HepG2 (cell line): ENCODE results near the gene PALM3. TPM values are rescaled to one million over a fixed set of nuclear protein-coding genes. Genes with fewer than 3 reads are reported as not detected.

Experiments used
- AKAP8 ChIP-seq: sonication (generic); formaldehyde crosslinking; IDR thresholded peaks from 2 replicates; pipeline ENCODE4 v1.5.1; 2020; ENCODE audit warnings: mild to moderate bottlenecking, missing genetic modification reagents
- ARNTL ChIP-seq: sonication (generic); formaldehyde crosslinking; IDR thresholded peaks from 2 replicates; pipeline ENCODE4 v1.4.0; 2020; ENCODE audit warnings: mild to moderate bottlenecking, missing genetic modification reagents
- CC2D1A ChIP-seq: sonication (generic); formaldehyde crosslinking; IDR thresholded peaks from 2 replicates; pipeline ENCODE4 v1.8.1; 2023; ENCODE audit warnings: mild to moderate bottlenecking, missing genetic modification reagents
- CHD4 ChIP-seq: fragments of 200-600 bp; sonication (generic); IDR thresholded peaks from 2 replicates; pipeline ENCODE4 v1.7.0; 2017; ENCODE audit warnings: mild to moderate bottlenecking, low read length, borderline replicate concordance
- ERF ChIP-seq: IDR thresholded peaks from 2 replicates; pipeline ENCODE4 v1.6.1; 2018; ENCODE audit warnings: missing biosample characterization, missing genetic modification reagents
- FOSL2 ChIP-seq: sonication (generic); formaldehyde crosslinking; IDR thresholded peaks from 2 replicates; pipeline ENCODE4 v1.4.0; 2020; ENCODE audit warnings: missing genetic modification reagents
- GABPA ChIP-seq, 2 experiments: IDR thresholded peaks; 2 replicates each; pipeline ENCODE4 v1.6.1; 2011 to 2016; ENCODE audit warnings: low read depth in 2 of 2, low read length in 1 of 2, missing biosample characterization in 1 of 2, missing genetic modification characterization in 1 of 2
- GTF3A ChIP-seq: sonication (generic); formaldehyde crosslinking; conservative IDR thresholded peaks from 2 replicates; pipeline ENCODE4 v1.4.0; 2020; ENCODE audit warnings: mild to moderate bottlenecking, missing genetic modification reagents
- HDAC1 ChIP-seq: sonication (generic); formaldehyde crosslinking; IDR thresholded peaks from 2 replicates; pipeline ENCODE4 v1.5.1; 2020; ENCODE audit warnings: mild to moderate bottlenecking, missing genetic modification reagents
- IRX3 ChIP-seq: sonication (generic); formaldehyde crosslinking; IDR thresholded peaks from 2 replicates; pipeline ENCODE4 v1.8.1; 2023; ENCODE audit warnings: mild to moderate bottlenecking, low read depth, missing genetic modification reagents, borderline replicate concordance
- KDM2A ChIP-seq: sonication (generic); formaldehyde crosslinking; IDR thresholded peaks from 2 replicates; pipeline ENCODE4 v1.4.0; 2020; ENCODE audit warnings: low read depth, missing genetic modification reagents, borderline replicate concordance
- NCOR1 ChIP-seq: fragments of 200-600 bp; sonication (generic); IDR thresholded peaks from 2 replicates; pipeline ENCODE4 v1.7.0; 2017; ENCODE audit warnings: antibody characterized with exemption, low read length, borderline replicate concordance
- NFIC ChIP-seq: IDR thresholded peaks from 2 replicates; pipeline ENCODE4 v1.6.1; 2012; ENCODE audit warnings: mild to moderate bottlenecking, low read length, inconsistent platforms
- NFYC ChIP-seq: IDR thresholded peaks from 2 replicates; pipeline ENCODE4 v1.6.1; 2016; ENCODE audit warnings: missing genetic modification reagents, missing compliant biosample characterization
- NR1H2 ChIP-seq: sonication (generic); formaldehyde crosslinking; IDR thresholded peaks from 2 replicates; pipeline ENCODE4 v1.8.1; 2022; ENCODE audit warnings: low read depth, missing genetic modification reagents, borderline replicate concordance
- POLR2AphosphoS5 ChIP-seq: IDR thresholded peaks from 2 replicates; pipeline ENCODE4 v1.6.1; 2012; ENCODE audit warnings: low read depth, low read length
- SMC3 ChIP-seq: IDR thresholded peaks from 2 replicates; pipeline ENCODE4 v1.6.1; 2011; ENCODE audit warnings: low read length, improper control_type of control experiment
- SP4 ChIP-seq: sonication (generic); formaldehyde crosslinking; IDR thresholded peaks from 2 replicates; pipeline ENCODE4 v1.8.1; 2023; ENCODE audit warnings: mild to moderate bottlenecking, missing genetic modification reagents
- TBX3 ChIP-seq: fragments of 450-650 bp; IDR thresholded peaks from 2 replicates; pipeline ENCODE4 v1.6.1; 2017; ENCODE audit warnings: antibody characterized with exemption, mild to moderate bottlenecking, inconsistent platforms, borderline replicate concordance
- YEATS2 ChIP-seq: sonication (generic); formaldehyde crosslinking; IDR thresholded peaks from 2 replicates; pipeline ENCODE4 v1.4.0; 2020; ENCODE audit warnings: missing genetic modification reagents, borderline replicate concordance
- ZFAT ChIP-seq: sonication (generic); formaldehyde crosslinking; conservative IDR thresholded peaks from 2 replicates; pipeline ENCODE4 v1.8.1; 2023; ENCODE audit warnings: missing genetic modification reagents, inconsistent platforms
- ZNF10 ChIP-seq: sonication (generic); formaldehyde crosslinking; IDR thresholded peaks from 2 replicates; pipeline ENCODE4 v1.4.0; 2020; ENCODE audit warnings: mild to moderate bottlenecking, low read depth, missing genetic modification reagents, borderline replicate concordance
- ZNF205 ChIP-seq: IDR thresholded peaks from 2 replicates; pipeline ENCODE4 v1.6.1; 2018; ENCODE audit warnings: missing biosample characterization, missing genetic modification reagents
- ZNF24 ChIP-seq: fragments of 450-650 bp; IDR thresholded peaks from 2 replicates; pipeline ENCODE4 v1.6.1; 2017; ENCODE audit warnings: antibody characterized with exemption, mild to moderate bottlenecking
- ZNF674 ChIP-seq: sonication (generic); formaldehyde crosslinking; IDR thresholded peaks from 2 replicates; pipeline ENCODE4 v1.5.0; 2020; ENCODE audit warnings: low read depth, mild to moderate bottlenecking, missing genetic modification reagents
- ZNF768 ChIP-seq: sonication (generic); formaldehyde crosslinking; IDR thresholded peaks from 2 replicates; pipeline ENCODE4 v1.4.0; 2020; ENCODE audit warnings: missing genetic modification reagents
- polyA plus RNA-seq, 8 experiments: library from polyadenylated mRNA; depleted of rRNA in 3 of 8; stranded (reverse) in 7 of 8; unstranded in 1 of 8; fragments of >200 nt; fragmentation: Illumina TruSeq in 4 of 8; extraction: Trizol in 4 of 8; gene quantifications; 2 replicates each; pipeline versions ENCODE4 v1.2.1 to v1.2.3, GENCODE V29; 2011 to 2016; ENCODE audit warnings: low read depth in 4 of 8, missing spikeins in 1 of 8, mixed read lengths in 1 of 8; ENCODE audit not compliant: insufficient read depth in 1 of 8
- total RNA-seq, 5 experiments: library from RNA; depleted of rRNA; stranded (reverse); fragments of >200 nt; fragmentation: Illumina TruSeq; extraction: Trizol; gene quantifications; 2 replicates each; pipeline ENCODE4 v1.2.3, GENCODE V29; 2016; ENCODE audit warnings: low read depth in 1 of 5
- TF ChIP-seq, protein P1 (sequence below): sonication (generic); formaldehyde crosslinking; IDR thresholded peaks from 2 replicates; pipeline ENCODE4 v1.4.0; 2020; ENCODE audit warnings: missing genetic modification reagents, mild to moderate bottlenecking, borderline replicate concordance
- TF ChIP-seq, protein P2 (sequence below): sonication (generic); formaldehyde crosslinking; IDR thresholded peaks from 2 replicates; pipeline ENCODE4 v1.4.0; 2020; ENCODE audit warnings: missing genetic modification reagents, borderline replicate concordance

PALM3 gene
- total and polyA plus RNA-seq, 2 of the 13 experiments (the other 11 are each of a cell fraction or from before 2014, with no cell fraction given): 0.79 to 2.4 TPM

DNA sequence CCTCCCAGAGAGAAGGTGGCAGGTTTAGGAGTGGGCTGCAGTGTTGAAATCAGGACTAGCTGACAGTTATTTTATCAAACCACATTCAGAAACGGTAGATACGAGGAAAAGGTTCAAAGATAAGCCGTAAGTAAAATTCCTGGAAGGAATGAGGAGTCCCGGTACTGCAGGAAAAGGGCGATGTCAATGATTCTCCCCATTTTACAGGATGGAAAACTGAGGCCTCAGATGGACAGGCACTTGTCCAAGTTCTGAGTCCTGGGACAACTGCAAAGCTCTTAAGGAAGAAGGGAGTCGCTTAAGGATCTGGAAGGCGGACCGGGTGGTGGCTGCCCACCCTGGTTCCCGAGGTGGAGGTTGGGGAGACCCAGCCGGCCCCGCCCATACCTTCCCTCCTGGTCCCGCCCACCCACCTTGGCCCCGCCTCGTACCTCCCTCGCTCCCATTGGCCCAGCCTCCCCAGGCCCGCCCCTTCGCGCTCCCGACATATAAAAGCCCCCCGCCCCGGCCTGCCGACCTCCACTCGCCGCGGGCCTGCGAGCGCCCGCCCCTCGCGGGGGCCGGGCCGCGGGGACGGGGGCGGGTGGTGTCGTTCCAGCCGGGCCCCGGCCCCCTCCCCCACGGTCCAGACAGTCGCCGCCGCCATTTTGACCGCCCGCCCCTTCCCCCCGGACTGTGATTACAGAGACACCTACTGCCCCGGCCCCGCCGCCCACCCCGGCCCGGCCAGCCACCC, 56.4 kb downstream of the PALM3 start (continued):
- TF ChIP-seq ZNF674 (no peak), NR1H2 (no peak), NFIC (no peak), ZNF768 (CRISPR knock-in tag) (no peak), YEATS2 (CRISPR knock-in tag) (no peak), ZNF24 (no peak), AKAP8 (CRISPR knock-in tag) (no peak), KDM2A (CRISPR knock-in tag) (no peak), ZNF205 (no peak), POLR2AphosphoS5 (peak; percentile 39; the same call in 1 of the 2 replicates), HDAC1 (peak; percentile 63), GTF3A (CRISPR knock-in tag) (no peak), ERF (CRISPR knock-in tag) (no peak), SP4 (CRISPR knock-in tag) (peak; percentile 71; the same call in 1 of the 2 replicates), ZNF10 (CRISPR knock-in tag) (no peak), NCOR1 (peak; percentile 70; the same call in 1 of the 2 replicates), SMC3 (no peak), FOSL2 (CRISPR knock-in tag) (no peak), TBX3 (no peak), CHD4 (peak; percentile 100), GABPA (IDR thresholded peaks at IDR 0.05; ENCODE audit: low read depth, low read length) (no peak), GABPA (CRISPR knock-in tag; IDR thresholded peaks at IDR 0.05; ENCODE audit: low read depth) (0 out of 2 replicates have a peak, but pooled peaks have one; percentile 24), CC2D1A (CRISPR knock-in tag) (no peak), ZFAT (no peak), IRX3 (no peak), ARNTL (CRISPR knock-in tag) (0 out of 2 replicates have a peak, but pooled peaks have one; percentile 14), NFYC (peak; percentile 27; the same call in 1 of the 2 replicates)
- TF ChIP-seq, protein P1, sequence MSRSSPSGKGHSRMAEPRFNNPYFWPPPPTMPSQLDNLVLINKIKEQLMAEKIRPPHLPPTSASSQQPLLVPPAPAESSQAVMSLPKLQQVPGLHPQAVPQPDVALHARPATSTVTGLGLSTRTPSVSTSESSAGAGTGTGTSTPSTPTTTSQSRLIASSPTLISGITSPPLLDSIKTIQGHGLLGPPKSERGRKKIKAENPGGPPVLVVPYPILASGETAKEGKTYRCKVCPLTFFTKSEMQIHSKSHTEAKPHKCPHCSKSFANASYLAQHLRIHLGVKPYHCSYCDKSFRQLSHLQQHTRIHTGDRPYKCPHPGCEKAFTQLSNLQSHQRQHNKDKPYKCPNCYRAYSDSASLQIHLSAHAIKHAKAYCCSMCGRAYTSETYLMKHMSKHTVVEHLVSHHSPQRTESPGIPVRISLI (CRISPR knock-in tag): no peak
- TF ChIP-seq, protein P2, sequence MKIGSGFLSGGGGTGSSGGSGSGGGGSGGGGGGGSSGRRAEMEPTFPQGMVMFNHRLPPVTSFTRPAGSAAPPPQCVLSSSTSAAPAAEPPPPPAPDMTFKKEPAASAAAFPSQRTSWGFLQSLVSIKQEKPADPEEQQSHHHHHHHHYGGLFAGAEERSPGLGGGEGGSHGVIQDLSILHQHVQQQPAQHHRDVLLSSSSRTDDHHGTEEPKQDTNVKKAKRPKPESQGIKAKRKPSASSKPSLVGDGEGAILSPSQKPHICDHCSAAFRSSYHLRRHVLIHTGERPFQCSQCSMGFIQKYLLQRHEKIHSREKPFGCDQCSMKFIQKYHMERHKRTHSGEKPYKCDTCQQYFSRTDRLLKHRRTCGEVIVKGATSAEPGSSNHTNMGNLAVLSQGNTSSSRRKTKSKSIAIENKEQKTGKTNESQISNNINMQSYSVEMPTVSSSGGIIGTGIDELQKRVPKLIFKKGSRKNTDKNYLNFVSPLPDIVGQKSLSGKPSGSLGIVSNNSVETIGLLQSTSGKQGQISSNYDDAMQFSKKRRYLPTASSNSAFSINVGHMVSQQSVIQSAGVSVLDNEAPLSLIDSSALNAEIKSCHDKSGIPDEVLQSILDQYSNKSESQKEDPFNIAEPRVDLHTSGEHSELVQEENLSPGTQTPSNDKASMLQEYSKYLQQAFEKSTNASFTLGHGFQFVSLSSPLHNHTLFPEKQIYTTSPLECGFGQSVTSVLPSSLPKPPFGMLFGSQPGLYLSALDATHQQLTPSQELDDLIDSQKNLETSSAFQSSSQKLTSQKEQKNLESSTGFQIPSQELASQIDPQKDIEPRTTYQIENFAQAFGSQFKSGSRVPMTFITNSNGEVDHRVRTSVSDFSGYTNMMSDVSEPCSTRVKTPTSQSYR (CRISPR knock-in tag): peak; percentile 19; the same call in 1 of the 2 replicates
